ENCODE measurements around the gene REXO4. TPM values are rescaled to one million over a fixed set of nuclear protein-coding genes. Genes with fewer than 3 reads are reported as not detected.

The REXO4 gene
- total and polyA plus RNA-seq, 12 donors: 18.9 to 27.6 (median 22.8) TPM

DNA sequence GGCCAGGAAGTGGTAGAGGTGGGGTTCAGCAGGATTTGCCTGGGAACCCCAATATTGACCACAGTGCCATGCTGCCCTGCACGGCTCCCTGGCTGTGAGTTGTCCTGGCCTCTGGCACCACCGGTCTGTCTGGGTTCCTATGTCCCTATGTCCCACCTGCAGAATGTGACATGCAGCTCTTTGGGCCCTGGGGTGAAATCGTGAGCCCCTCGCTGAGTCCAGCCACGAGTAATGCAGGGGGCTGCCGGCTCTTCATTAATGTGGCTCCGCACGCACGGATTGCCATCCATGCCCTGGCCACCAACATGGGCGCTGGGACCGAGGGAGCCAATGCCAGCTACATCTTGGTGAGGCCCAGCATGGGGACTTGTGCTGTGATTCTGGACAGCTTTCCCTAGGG is 39.9 kb upstream of the REXO4 start:
- H3K36me3 ChIP-seq (replicated peaks in 1 of 2): no peaks in the 10 kb centered on the region
- 89 to 100% (median 92%) methylated on average over 1 to 11 of the region's 11 CpGs for WGBS, 4 donors
- intact Hi-C loops (cut with DNase I): no loop called here

DNA sequence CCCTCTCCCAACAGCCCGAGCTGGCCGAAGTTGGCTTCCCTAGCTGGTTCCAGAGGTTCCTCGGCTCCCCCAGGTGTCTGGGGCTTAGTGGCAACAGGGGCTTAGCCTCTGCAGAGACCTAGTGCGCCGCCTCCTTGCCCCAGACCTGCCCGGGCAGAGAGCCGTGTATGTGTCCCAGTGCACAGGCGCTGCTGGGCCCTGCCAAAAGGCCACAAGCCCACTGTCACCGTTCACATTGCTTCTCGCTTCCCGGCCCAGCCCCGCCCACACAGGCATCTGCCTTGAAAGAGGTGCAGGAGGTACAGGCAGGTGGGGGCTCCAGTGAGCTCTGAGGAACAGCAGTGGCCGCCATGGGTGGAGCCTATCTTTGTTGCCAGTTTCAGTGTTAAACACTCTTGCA is 39.4 kb upstream of the REXO4 start:
- H3K27me3 ChIP-seq: no peaks in the 10 kb centered on the region
- intact Hi-C loops (cut with DNase I): no loop called here
- H3K27ac ChIP-seq: no peak overlapping the region
- no peaks in the 10 kb centered on the region for H3K36me3 ChIP-seq (replicated peaks in 1 of 2)
- no peaks in the 10 kb centered on the region for H3K9me3 ChIP-seq (replicated peaks in 1 of 3)
- WGBS, 4 donors: 78 to 95% (median 88%) methylated on average over 6 to 13 of the region's 13 CpGs
- TF ChIP-seq CTCF (IDR thresholded peaks at IDR 0.05) (no peak), POLR2A (IDR thresholded peaks at IDR 0.05) (no peak)
- H3K4me1 ChIP-seq (replicated peaks in 1 of 2): peaks cover 0 to 21% of the 10 kb centered on the region in 2 donors
- no peak for DNase-seq
- no peak overlapping the region for H3K4me3 ChIP-seq

More for the DNA sequence above, 39.9 kb upstream of the REXO4 start:
- H3K4me1 ChIP-seq (replicated peaks in 1 of 2): peaks cover 0 to 21% of the 10 kb centered on the region in 2 donors
- no peak overlapping the region for H3K27ac ChIP-seq
- TF ChIP-seq POLR2A (IDR thresholded peaks at IDR 0.05) (no peak), CTCF (IDR thresholded peaks at IDR 0.05) (no peak)
- no peaks in the 10 kb centered on the region for H3K9me3 ChIP-seq (replicated peaks in 1 of 3)
- no peaks in the 10 kb centered on the region for H3K27me3 ChIP-seq
- no peak for DNase-seq
- no peak overlapping the region for H3K4me3 ChIP-seq

DNA sequence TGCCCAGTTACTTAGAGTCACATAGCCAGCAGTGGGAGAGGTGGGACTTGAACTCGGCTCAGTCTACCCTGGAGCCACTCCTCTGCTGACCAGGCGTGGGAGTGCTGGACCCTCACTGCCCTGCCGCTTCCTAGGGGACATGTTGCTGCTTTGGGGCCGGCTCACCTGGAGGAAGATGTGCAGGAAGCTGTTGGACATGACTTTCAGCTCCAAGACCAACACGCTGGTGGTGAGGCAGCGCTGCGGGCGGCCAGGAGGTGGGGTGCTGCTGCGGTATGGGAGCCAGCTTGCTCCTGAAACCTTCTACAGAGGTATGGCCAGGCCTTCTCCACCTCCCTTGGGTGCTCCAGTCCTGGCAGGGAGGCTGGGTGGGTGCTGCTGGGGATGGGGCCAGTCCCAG is 38.6 kb upstream of the REXO4 start:
- 90 to 96% (median 94%) methylated on average over 7 to 9 of the region's 9 CpGs for WGBS, 4 donors
- TF ChIP-seq POLR2A (IDR thresholded peaks at IDR 0.05) (no peak), CTCF (IDR thresholded peaks at IDR 0.05) (no peak)
- H3K4me3 ChIP-seq: no peak overlapping the region
- intact Hi-C loops (cut with DNase I): no loop called here
- H3K36me3 ChIP-seq (replicated peaks in 1 of 2): no peaks in the 10 kb centered on the region
- DNase-seq: no peak
- H3K4me1 ChIP-seq (replicated peaks in 1 of 2): peaks cover 0 to 20% of the 10 kb centered on the region in 2 donors
- H3K9me3 ChIP-seq (replicated peaks in 1 of 3): no peaks in the 10 kb centered on the region
- no peaks in the 10 kb centered on the region for H3K27me3 ChIP-seq
- H3K27ac ChIP-seq: no peak overlapping the region

DNA sequence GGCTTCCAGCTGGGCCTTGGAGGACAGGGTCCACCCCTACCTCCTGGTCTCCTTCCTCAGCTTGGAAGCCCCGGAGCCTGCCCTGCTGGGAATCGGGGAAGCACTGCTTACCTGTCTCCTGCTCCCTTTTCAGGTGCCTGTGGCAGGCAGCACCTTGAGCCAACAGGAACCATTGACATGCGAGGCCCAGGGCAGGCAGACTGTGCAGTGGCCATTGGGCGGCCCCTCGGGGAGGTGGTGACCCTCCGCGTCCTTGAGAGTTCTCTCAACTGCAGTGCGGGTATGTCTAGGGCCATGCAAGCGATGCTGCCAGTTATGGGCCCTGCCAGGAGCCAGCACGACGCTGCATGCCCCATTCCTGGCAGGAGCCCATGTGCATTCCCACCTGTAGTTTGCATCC is 38.1 kb upstream of the REXO4 start:
- TF ChIP-seq POLR2A (IDR thresholded peaks at IDR 0.05): no peak
- TF ChIP-seq CTCF (IDR thresholded peaks at IDR 0.05): no peak
- intact Hi-C loops (cut with DNase I): no loop called here
- WGBS, 4 donors: 75 to 95% (median 88%) methylated on average over 3 to 11 of the region's 11 CpGs; no CpG with 5 or more reads in 1 of the 4 donors

More for the DNA sequence above, 38.1 kb upstream of the REXO4 start:
- Histone ChIP-seq H3K36me3 (replicated peaks in 1 of 2) (no peaks in the 10 kb centered on the region), H3K27me3 (no peaks in the 10 kb centered on the region), H3K4me1 (replicated peaks in 1 of 2) (peaks cover 0 to 16% of the 10 kb centered on the region in 2 donors), H3K4me3 (no peak overlapping the region), H3K27ac (no peak overlapping the region), H3K9me3 (replicated peaks in 1 of 3) (no peaks in the 10 kb centered on the region)
- no peak for DNase-seq

Measured in adrenal gland (tissue), 12 donors.